Measurements from ENCODE around the gene CD28.

DNA sequence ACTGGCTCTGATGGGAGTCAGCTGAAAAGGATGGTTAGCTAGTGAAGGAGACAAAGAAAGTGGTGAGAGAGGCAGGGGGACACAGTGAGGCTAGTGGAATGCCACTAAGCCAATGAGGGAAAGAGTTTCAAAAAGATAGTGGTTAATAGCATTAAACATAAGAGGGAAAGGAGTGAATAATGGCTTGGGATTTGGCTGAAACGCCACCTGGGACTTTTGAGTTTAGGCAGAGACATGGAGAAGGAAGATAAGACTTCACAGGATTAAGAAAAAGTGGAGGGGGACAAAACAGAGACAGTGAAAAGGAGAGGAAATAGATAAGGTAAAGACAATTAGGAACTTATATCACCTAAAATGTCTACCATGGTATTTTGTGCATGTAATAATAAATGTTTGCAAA is 6.9 kb downstream of the CD28 start:
- no peak for TF ChIP-seq CTCF (IDR thresholded peaks at IDR 0.05)
- no peak for TF ChIP-seq POLR2A (IDR thresholded peaks at IDR 0.05)
